ENCODE data around the gene CCL2. TPM values are rescaled to one million over a fixed set of nuclear protein-coding genes. Genes with fewer than 3 reads are reported as not detected.

CCL2 gene
- total RNA-seq, 1 experiment from 2014 or later = not detected

- Histone ChIP-seq H3K9me2 (replicated peaks; ENCODE audit: insufficient read depth, low read length) (no peaks in the 10 kb centered on the region), H2AFZ (ENCODE audit: low read length) (no peak overlapping the region), H3K9ac (ENCODE audit: low read length) (no peak overlapping the region), H3K27ac (ENCODE audit: low read length) (no peak overlapping the region), H3K4me2 (ENCODE audit: low read depth, low read length, poor library complexity, severe bottlenecking) (no peak overlapping the region), H3K36me3 (ENCODE audit: insufficient read depth, low read length) (no peaks in the 10 kb centered on the region), H4K20me1 (ENCODE audit: insufficient read depth, low read depth, low read length) (no peaks in the 10 kb centered on the region), H3K79me2 (ENCODE audit: low read length) (no peaks in the 10 kb centered on the region), H3K4me3 (ENCODE audit: low read length) (no peak overlapping the region), H3K27me3 (ENCODE audit: low read length) (no peaks in the 10 kb centered on the region), H3K4me1 (ENCODE audit: low read length) (peaks cover 6% of the 10 kb centered on the region; the same call in 1 of the 2 replicates), H3K9me3 (ENCODE audit: low read length) (no peaks in the 10 kb centered on the region)
- DNase-seq = no peak
Measured at GRCh38 chr17:34243364-34244320, 11.4 kb upstream of the CCL2 start.

DNA sequence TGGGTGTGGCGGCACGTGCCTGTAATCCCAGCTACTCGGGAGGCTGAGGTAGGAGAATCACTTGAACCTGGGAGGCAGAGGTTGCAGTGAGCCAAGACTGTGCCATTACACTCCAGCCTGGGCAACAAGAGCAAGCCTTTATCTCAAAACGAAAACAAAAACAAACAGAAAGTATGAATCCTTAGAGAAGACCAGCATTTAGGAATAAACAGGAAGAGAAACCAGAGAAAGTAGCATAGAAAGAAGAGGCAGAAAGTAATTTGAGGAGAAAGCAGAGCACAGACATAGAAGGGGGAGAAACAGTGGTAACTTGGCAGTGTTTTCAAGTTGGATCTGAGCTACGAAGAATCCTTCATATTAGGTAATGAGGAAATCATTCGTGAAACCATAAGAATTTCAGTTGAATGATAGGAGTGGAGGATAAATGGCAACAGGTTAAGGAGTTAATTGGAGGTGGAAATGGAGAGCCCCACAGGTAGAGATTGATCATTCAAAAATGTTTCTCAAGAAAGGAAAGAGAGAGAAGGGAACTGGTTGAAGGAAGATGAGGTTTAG is 9.7 kb upstream of the CCL2 start:
- H4K20me1 ChIP-seq (ENCODE audit: insufficient read depth, low read depth, low read length) = no peaks in the 10 kb centered on the region
- DNase-seq = no peak
- no peak overlapping the region for H3K9ac ChIP-seq (ENCODE audit: low read length)
- H3K27me3 ChIP-seq (ENCODE audit: low read length) = no peaks in the 10 kb centered on the region
- H3K79me2 ChIP-seq (ENCODE audit: low read length) = no peaks in the 10 kb centered on the region
- H3K4me1 ChIP-seq (ENCODE audit: low read length) = peaks cover 6% of the 10 kb centered on the region; the same call in 1 of the 2 replicates
- no peak overlapping the region for H3K4me2 ChIP-seq (ENCODE audit: low read depth, low read length, poor library complexity, severe bottlenecking)
- H3K36me3 ChIP-seq (ENCODE audit: insufficient read depth, low read length) = no peaks in the 10 kb centered on the region
- no peaks in the 10 kb centered on the region for H3K9me3 ChIP-seq (ENCODE audit: low read length)
- H3K27ac ChIP-seq (ENCODE audit: low read length) = no peak overlapping the region
- H3K4me3 ChIP-seq (ENCODE audit: low read length) = no peak overlapping the region
- no peaks in the 10 kb centered on the region for H3K9me2 ChIP-seq (replicated peaks; ENCODE audit: insufficient read depth, low read length)
- no peak overlapping the region for H2AFZ ChIP-seq (ENCODE audit: low read length)

DNA sequence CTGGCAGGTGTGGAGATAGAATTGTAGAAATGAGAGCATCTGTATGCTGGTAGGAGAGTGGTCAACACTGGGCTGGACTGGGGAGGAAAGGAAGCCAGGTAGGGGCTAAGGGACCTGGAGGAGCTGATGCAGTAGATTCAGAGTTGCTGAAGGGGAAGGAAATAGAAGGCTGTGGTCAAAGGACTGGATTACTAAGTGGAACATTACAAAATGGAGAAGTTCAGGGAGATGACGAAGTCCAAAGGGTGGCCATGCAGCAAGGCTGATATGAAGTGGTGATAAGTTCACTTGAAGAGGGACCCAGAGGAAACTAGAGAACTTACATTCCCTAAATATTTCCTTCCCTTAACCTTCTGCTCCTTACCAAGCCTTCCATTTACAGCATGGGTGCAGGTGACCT is 8.6 kb upstream of the CCL2 start:
- Histone ChIP-seq H3K27me3 (ENCODE audit: low read length) (no peaks in the 10 kb centered on the region), H3K27ac (ENCODE audit: low read length) (no peak overlapping the region), H3K4me1 (ENCODE audit: low read length) (peaks cover 6% of the 10 kb centered on the region; the same call in 1 of the 2 replicates), H3K36me3 (ENCODE audit: insufficient read depth, low read length) (no peaks in the 10 kb centered on the region), H3K9ac (ENCODE audit: low read length) (no peak overlapping the region), H3K4me2 (ENCODE audit: low read depth, low read length, poor library complexity, severe bottlenecking) (no peak overlapping the region), H3K9me3 (ENCODE audit: low read length) (no peaks in the 10 kb centered on the region), H3K9me2 (replicated peaks; ENCODE audit: insufficient read depth, low read length) (no peaks in the 10 kb centered on the region), H2AFZ (ENCODE audit: low read length) (no peak overlapping the region), H3K79me2 (ENCODE audit: low read length) (no peaks in the 10 kb centered on the region), H4K20me1 (ENCODE audit: insufficient read depth, low read depth, low read length) (no peaks in the 10 kb centered on the region), H3K4me3 (ENCODE audit: low read length) (no peak overlapping the region)
- no peak for DNase-seq

GRCh38 chr17:34246881-34247280 is 8.2 kb upstream of the CCL2 start:
- no peaks in the 10 kb centered on the region for H3K27me3 ChIP-seq (ENCODE audit: low read length)
- no peak for DNase-seq
- no peak overlapping the region for H3K4me2 ChIP-seq (ENCODE audit: low read depth, low read length, poor library complexity, severe bottlenecking)
- no peak overlapping the region for H2AFZ ChIP-seq (ENCODE audit: low read length)
- no peak overlapping the region for H3K9ac ChIP-seq (ENCODE audit: low read length)
- H3K9me3 ChIP-seq (ENCODE audit: low read length) = no peaks in the 10 kb centered on the region
- H3K4me3 ChIP-seq (ENCODE audit: low read length) = no peak overlapping the region
- H3K4me1 ChIP-seq (ENCODE audit: low read length) = peaks cover 6% of the 10 kb centered on the region; the same call in 1 of the 2 replicates
- H3K9me2 ChIP-seq (replicated peaks; ENCODE audit: insufficient read depth, low read length) = no peaks in the 10 kb centered on the region
- H3K36me3 ChIP-seq (ENCODE audit: insufficient read depth, low read length) = no peaks in the 10 kb centered on the region
- H3K79me2 ChIP-seq (ENCODE audit: low read length) = no peaks in the 10 kb centered on the region
- no peaks in the 10 kb centered on the region for H4K20me1 ChIP-seq (ENCODE audit: insufficient read depth, low read depth, low read length)
- no peak overlapping the region for H3K27ac ChIP-seq (ENCODE audit: low read length)

GRCh38 chr17:34248511-34249024 is 6.5 kb upstream of the CCL2 start:
- Histone ChIP-seq H3K36me3 (ENCODE audit: insufficient read depth, low read length) (no peaks in the 10 kb centered on the region), H3K79me2 (ENCODE audit: low read length) (no peaks in the 10 kb centered on the region), H2AFZ (ENCODE audit: low read length) (no peak overlapping the region), H3K9me2 (replicated peaks; ENCODE audit: insufficient read depth, low read length) (no peaks in the 10 kb centered on the region), H3K9me3 (ENCODE audit: low read length) (no peaks in the 10 kb centered on the region), H3K9ac (ENCODE audit: low read length) (no peak overlapping the region), H3K4me2 (ENCODE audit: low read depth, low read length, poor library complexity, severe bottlenecking) (no peak overlapping the region), H3K27me3 (ENCODE audit: low read length) (no peaks in the 10 kb centered on the region), H3K4me3 (ENCODE audit: low read length) (no peak overlapping the region), H3K4me1 (ENCODE audit: low read length) (no peaks in the 10 kb centered on the region), H4K20me1 (ENCODE audit: insufficient read depth, low read depth, low read length) (no peaks in the 10 kb centered on the region), H3K27ac (ENCODE audit: low read length) (no peak overlapping the region)
- DNase-seq = no peak

GRCh38 chr17:34249061-34249460 is 6.0 kb upstream of the CCL2 start:
- Histone ChIP-seq H3K4me1 (ENCODE audit: low read length) (no peaks in the 10 kb centered on the region), H3K27ac (ENCODE audit: low read length) (no peak overlapping the region), H3K4me3 (ENCODE audit: low read length) (no peak overlapping the region), H3K36me3 (ENCODE audit: insufficient read depth, low read length) (no peaks in the 10 kb centered on the region), H3K79me2 (ENCODE audit: low read length) (no peaks in the 10 kb centered on the region), H3K9me2 (replicated peaks; ENCODE audit: insufficient read depth, low read length) (no peaks in the 10 kb centered on the region), H4K20me1 (ENCODE audit: insufficient read depth, low read depth, low read length) (no peaks in the 10 kb centered on the region), H2AFZ (ENCODE audit: low read length) (no peak overlapping the region), H3K9me3 (ENCODE audit: low read length) (no peaks in the 10 kb centered on the region), H3K4me2 (ENCODE audit: low read depth, low read length, poor library complexity, severe bottlenecking) (no peak overlapping the region), H3K9ac (ENCODE audit: low read length) (no peak overlapping the region), H3K27me3 (ENCODE audit: low read length) (no peaks in the 10 kb centered on the region)
- DNase-seq = no peak

GRCh38 chr17:34249478-34249877 is 5.6 kb upstream of the CCL2 start:
- Histone ChIP-seq H3K27me3 (ENCODE audit: low read length) (no peaks in the 10 kb centered on the region), H3K79me2 (ENCODE audit: low read length) (no peaks in the 10 kb centered on the region), H4K20me1 (ENCODE audit: insufficient read depth, low read depth, low read length) (no peaks in the 10 kb centered on the region), H3K27ac (ENCODE audit: low read length) (no peak overlapping the region), H3K9me3 (ENCODE audit: low read length) (no peaks in the 10 kb centered on the region), H3K4me2 (ENCODE audit: low read depth, low read length, poor library complexity, severe bottlenecking) (no peak overlapping the region), H3K4me1 (ENCODE audit: low read length) (no peaks in the 10 kb centered on the region), H3K4me3 (ENCODE audit: low read length) (no peak overlapping the region), H3K9me2 (replicated peaks; ENCODE audit: insufficient read depth, low read length) (no peaks in the 10 kb centered on the region), H2AFZ (ENCODE audit: low read length) (no peak overlapping the region), H3K9ac (ENCODE audit: low read length) (no peak overlapping the region), H3K36me3 (ENCODE audit: insufficient read depth, low read length) (no peaks in the 10 kb centered on the region)
- DNase-seq = no peak

DNA sequence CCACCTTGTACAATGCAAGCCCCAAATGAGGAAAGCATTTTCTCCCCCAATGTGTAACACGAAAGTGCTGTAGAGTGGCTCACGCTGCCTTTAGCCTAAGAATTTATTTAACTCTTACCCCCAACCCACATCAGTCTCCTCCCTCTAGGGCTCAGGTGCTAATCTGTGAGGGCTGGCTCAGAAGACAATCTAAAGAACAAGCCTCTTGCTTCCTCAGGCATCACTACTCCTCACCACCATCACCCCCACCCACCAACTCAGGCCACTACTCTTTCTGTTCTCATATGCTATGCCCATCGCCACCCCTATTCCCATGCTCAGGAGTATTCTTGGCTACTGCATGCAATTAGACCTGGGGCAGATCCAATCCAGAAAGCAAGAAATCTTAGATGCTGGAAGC is 3.9 kb upstream of the CCL2 start:
- H3K36me3 ChIP-seq (ENCODE audit: insufficient read depth, low read length) = no peaks in the 10 kb centered on the region

More for the DNA sequence above, 3.9 kb upstream of the CCL2 start:
- H4K20me1 ChIP-seq (ENCODE audit: insufficient read depth, low read depth, low read length) = no peaks in the 10 kb centered on the region
- no peaks in the 10 kb centered on the region for H3K9me3 ChIP-seq (ENCODE audit: low read length)
- DNase-seq = no peak
- H3K9me2 ChIP-seq (replicated peaks; ENCODE audit: insufficient read depth, low read length) = no peaks in the 10 kb centered on the region
- H3K79me2 ChIP-seq (ENCODE audit: low read length) = no peaks in the 10 kb centered on the region
- no peak overlapping the region for H3K27ac ChIP-seq (ENCODE audit: low read length)
- no peak overlapping the region for H3K4me3 ChIP-seq (ENCODE audit: low read length)
- H3K27me3 ChIP-seq (ENCODE audit: low read length) = no peaks in the 10 kb centered on the region
- H2AFZ ChIP-seq (ENCODE audit: low read length) = no peak overlapping the region
- no peak overlapping the region for H3K9ac ChIP-seq (ENCODE audit: low read length)
- H3K4me2 ChIP-seq (ENCODE audit: low read depth, low read length, poor library complexity, severe bottlenecking) = no peak overlapping the region
- H3K4me1 ChIP-seq (ENCODE audit: low read length) = no peaks in the 10 kb centered on the region
